BE2C (cell line): ENCODE results near the gene PARD3B.

Experiments
- DNase-seq: peaks from one replicate; pipeline ENCODE4 v3.0.0-alpha.2; 2020
- H3K27me3 ChIP-seq: fragments of 250-450 bp; sonication (Bioruptor Pico); 2 replicates; pipeline ENCODE4 v1.5.1; 2020; ENCODE audit warnings: mild to moderate bottlenecking
- H3K36me3 ChIP-seq: fragments of 250-450 bp; sonication (Bioruptor Pico); 2 replicates; pipeline ENCODE4 v1.5.1; 2020; ENCODE audit warnings: mild to moderate bottlenecking
- H3K4me1 ChIP-seq: fragments of 250-450 bp; sonication (Bioruptor Pico); 2 replicates; pipeline ENCODE4 v1.5.1; 2020
- H3K4me3 ChIP-seq: 2 replicates; pipeline ENCODE4 v1.5.1; 2011; ENCODE audit warnings: low read depth, low read length
- H3K9me3 ChIP-seq: fragments of 250-450 bp; sonication (Bioruptor Pico); 2 replicates; pipeline ENCODE4 v1.5.1; 2020
- CTCF ChIP-seq: IDR thresholded peaks from 2 replicates; pipeline ENCODE4 v1.5.1; 2012; ENCODE audit warnings: mild to moderate bottlenecking, low read depth, low read length

PARD3B gene

GRCh38 chr2:204662956-204663355 lies 117.7 kb downstream of the PARD3B start:
- no peaks in the 10 kb centered on the region for H3K4me1 ChIP-seq
- no peaks in the 10 kb centered on the region for H3K36me3 ChIP-seq
- H3K9me3 ChIP-seq = no peaks in the 10 kb centered on the region
- no peak for DNase-seq
- no peaks in the 10 kb centered on the region for H3K27me3 ChIP-seq
- no peak overlapping the region for H3K4me3 ChIP-seq
- TF ChIP-seq CTCF = no peak

GRCh38 chr2:204663816-204664425 lies 118.6 kb downstream of the PARD3B start:
- no peaks in the 10 kb centered on the region for H3K9me3 ChIP-seq
- DNase-seq = no peak
- H3K36me3 ChIP-seq = no peaks in the 10 kb centered on the region
- no peaks in the 10 kb centered on the region for H3K4me1 ChIP-seq
- H3K27me3 ChIP-seq = no peaks in the 10 kb centered on the region
- no peak overlapping the region for H3K4me3 ChIP-seq
- no peak for TF ChIP-seq CTCF

GRCh38 chr2:204664708-204665121 lies 119.4 kb downstream of the PARD3B start:
- H3K36me3 ChIP-seq = no peaks in the 10 kb centered on the region
- H3K4me1 ChIP-seq = no peaks in the 10 kb centered on the region
- no peaks in the 10 kb centered on the region for H3K9me3 ChIP-seq
- no peak overlapping the region for H3K4me3 ChIP-seq
- no peak for TF ChIP-seq CTCF
- no peaks in the 10 kb centered on the region for H3K27me3 ChIP-seq
- no peak for DNase-seq

- DNase-seq = no peak
- no peaks in the 10 kb centered on the region for H3K27me3 ChIP-seq
- H3K4me1 ChIP-seq = peaks cover 2% of the 10 kb centered on the region; the same call in 1 of the 2 replicates
- no peak for TF ChIP-seq CTCF
- H3K4me3 ChIP-seq = no peak overlapping the region
- no peaks in the 10 kb centered on the region for H3K9me3 ChIP-seq
- H3K36me3 ChIP-seq = no peaks in the 10 kb centered on the region
These were observed 119.9 kb downstream of the PARD3B start for GRCh38 chr2:204665207-204665606.

GRCh38 chr2:204665771-204666170 lies 120.5 kb downstream of the PARD3B start:
- Histone ChIP-seq H3K4me1 (peaks cover 6% of the 10 kb centered on the region; the same call in 1 of the 2 replicates), H3K9me3 (no peaks in the 10 kb centered on the region), H3K4me3 (no peak overlapping the region), H3K27me3 (no peaks in the 10 kb centered on the region), H3K36me3 (no peaks in the 10 kb centered on the region)
- no peak for TF ChIP-seq CTCF
- DNase-seq = no peak

GRCh38 chr2:204667990-204668389 lies 122.7 kb downstream of the PARD3B start:
- Histone ChIP-seq H3K36me3 (no peaks in the 10 kb centered on the region), H3K4me3 (no peak overlapping the region), H3K27me3 (no peaks in the 10 kb centered on the region), H3K9me3 (no peaks in the 10 kb centered on the region), H3K4me1 (peaks cover 6% of the 10 kb centered on the region; the same call in 1 of the 2 replicates)
- no peak for TF ChIP-seq CTCF
- DNase-seq = no peak
